GM12873 (cell line): ENCODE results near the gene CDKN1A.

Experiments used
- CTCF ChIP-seq: IDR thresholded peaks from 2 replicates; pipeline ENCODE4 v1.5.1; 2012; ENCODE audit warnings: low read depth, mild to moderate bottlenecking, moderate library complexity, low read length, control low read depth; ENCODE audit not compliant: insufficient read depth; ENCODE audit errors: missing control alignments

The CDKN1A gene

DNA sequence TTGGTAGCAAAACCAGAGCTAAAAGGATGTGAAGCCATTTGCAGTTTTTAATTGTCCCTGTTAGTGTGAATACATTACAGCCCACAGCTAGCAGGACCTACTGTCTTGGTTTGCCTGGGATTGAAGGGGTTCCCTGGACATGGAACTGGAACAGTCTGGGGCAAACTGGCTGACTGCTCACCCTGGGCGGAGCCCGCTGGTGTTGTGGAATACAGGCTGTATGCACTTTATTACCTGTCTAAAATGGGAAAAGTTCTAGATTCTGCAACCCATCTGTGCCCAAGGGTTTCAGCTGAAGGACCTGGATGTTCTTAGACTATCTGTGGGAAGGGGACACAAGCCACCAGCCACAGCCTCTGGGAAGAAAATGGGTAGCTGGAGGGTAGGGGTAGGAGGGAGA, 12.2 kb upstream of the CDKN1A start:
- no peak for TF ChIP-seq CTCF

DNA sequence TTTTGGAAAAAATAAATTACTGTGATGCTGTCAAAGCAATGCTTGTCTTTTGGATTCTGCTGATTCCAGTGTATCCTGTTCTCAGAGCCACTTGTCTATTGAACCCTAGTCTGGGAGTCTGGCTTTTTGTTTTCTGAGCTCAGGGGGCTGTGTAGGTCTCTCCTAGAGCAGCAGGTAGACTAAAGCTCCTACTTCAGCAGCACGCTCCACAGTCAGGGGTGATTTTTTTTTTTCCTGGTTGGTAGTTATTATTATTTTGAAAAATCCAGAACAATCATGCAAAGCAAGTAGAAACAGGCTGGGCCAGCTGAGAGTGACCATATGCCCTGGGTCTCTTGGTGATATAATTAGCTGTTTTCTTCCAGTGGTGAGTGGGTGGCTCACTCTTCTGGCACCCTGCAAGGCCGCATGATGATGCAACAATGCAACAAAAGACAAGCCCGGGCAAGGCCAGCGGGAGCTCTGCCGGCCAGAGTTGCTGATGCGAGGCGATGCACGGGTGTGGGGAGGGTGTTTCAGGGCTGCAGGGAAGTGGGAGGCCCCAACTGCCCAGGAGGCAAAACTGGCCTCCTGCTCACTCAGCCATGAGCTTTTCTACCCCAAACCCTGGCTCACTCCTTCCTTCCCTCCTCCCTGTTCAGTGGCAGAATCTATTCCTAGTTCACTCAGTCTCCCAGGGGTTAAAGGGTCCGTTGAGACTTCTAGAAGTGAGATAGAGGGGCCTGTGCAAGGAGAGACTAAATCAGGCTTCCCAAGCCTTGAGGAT, 11.5 kb upstream of the CDKN1A start:
- TF ChIP-seq CTCF: no peak

- TF ChIP-seq CTCF: no peak
Observed at GRCh38 chr6:36668591-36668990, 9.9 kb upstream of the CDKN1A start.

GRCh38 chr6:36669002-36669401, 9.5 kb upstream of the CDKN1A start:
- no peak for TF ChIP-seq CTCF

DNA sequence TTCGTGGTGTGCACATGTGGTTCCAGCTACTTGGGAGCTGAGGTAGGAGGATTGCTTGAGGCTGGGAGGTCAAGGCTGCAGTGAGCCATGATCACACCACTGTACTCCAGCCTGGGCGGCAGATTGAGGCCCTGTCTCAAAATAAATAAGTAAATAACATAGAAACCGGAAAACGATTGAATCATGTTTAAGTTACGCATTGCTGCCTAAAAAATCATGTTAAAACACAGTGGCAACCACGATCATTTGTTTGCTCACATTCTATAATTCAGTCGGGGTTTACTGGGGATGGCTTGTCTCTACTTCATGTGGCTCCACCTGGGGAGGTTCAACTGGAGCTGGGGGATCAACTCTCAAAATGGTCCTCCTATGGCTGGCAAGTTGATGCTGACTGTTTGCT, 8.2 kb upstream of the CDKN1A start:
- TF ChIP-seq CTCF: no peak

DNA sequence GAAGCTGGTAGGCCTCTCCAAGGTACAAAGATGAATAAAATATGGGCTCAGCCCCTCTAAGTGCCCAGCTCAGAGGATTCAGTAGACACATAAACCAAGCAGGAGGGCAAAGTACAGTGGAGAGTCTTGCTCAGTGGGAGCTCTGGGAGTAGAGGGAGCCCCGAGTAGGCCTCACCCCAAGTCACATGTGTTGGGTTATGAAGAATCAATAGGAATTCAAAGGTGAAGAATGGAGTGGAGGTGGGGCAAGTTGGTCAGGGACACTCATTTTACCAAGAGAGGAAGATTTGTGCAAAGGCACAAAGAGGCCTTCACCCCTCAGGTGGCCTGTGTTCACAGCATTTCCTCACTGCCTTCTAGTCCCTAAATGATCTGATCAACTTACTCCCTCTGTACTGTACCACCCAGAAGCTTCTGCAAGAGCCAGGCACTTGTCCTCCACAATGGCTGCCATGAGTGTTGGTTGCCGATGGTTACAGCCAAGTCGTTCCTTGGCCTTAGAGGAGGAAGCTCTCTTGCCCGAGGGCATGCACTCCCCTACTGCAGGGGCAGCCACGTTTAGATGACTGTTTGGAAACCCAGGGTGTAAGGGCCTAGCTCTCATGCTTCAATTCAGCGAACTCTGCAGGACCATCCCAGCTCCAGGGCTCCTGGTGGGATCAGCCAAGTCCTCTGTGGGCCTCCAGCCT, 6.7 kb upstream of the CDKN1A start:
- TF ChIP-seq CTCF: no peak

DNA sequence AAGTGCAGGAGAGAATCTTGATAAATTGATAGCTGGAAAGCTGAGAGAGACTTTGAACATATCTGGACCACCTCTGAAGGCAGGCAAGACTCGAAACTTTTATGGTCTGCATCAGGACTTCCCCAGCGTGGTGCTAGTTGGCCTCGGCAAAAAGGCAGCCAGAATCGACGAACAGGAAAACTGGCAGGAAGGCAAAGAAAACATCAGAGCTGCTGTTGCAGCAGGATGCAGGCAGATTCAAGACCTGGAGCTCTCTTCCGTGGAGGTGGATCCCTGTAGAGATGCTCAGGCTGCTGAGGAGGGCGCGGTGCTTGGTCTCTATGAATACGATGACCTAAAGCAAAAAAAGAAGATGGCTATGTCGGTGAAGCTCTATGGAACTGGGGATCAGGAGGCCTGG, 4.6 kb upstream of the CDKN1A start:
- no peak for TF ChIP-seq CTCF
